NCI-H524 (cell line): ENCODE measurements around the gene COPS6.
A peak's percentile ranks its signal among the peaks of the same experiment; 100 is the strongest.

Experiments used
- DNase-seq, 2 experiments: peaks; one replicate each; lab custom pipeline; 2025; lab: John Stamatoyannopoulos, UW

The COPS6 gene

GRCh38 chr7:100102950-100103840 lies 14.4 kb downstream of the COPS6 start:
- no peak for DNase-seq

DNA sequence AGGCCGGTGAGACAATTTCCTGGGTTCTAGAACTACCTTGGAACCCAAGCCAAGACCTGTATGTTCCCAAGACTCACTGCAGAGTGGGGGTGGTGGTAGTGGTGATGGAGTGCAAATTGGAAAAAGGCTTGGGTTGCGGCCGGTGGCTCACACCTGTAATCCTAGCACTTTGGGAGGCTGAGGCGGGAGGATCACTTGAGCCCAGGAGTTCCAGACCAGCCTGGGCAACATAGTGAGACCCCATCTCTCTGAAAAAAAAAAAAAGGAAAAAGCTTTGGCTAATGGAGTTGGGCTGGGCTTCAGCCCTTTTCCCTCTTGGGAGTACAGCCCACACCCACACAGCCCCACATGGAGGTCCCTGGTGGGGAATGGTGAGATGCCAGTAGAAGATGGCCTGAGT lies 16.8 kb downstream of the COPS6 start:
- DNase-seq = no peak

DNA sequence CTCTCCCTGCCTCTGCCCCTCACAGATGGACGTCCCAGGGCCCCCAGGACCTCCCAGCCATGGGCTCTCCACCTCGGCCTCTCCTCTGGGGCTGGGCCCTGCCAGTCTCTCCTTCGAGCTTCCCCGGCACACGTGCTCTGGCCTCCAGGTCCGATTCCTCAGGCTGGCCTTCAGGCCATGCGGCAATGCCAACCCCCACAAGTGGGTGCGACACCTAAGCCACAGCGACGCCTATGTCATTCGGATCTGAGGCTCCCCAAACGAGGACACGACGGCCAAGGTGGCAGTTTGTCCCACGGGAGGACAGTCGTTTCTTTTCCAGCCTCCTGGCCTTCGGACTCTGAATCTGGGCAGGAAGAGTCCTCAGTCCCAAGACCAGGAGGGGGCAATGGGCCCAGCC lies 17.9 kb downstream of the COPS6 start:
- DNase-seq = no peak

DNA sequence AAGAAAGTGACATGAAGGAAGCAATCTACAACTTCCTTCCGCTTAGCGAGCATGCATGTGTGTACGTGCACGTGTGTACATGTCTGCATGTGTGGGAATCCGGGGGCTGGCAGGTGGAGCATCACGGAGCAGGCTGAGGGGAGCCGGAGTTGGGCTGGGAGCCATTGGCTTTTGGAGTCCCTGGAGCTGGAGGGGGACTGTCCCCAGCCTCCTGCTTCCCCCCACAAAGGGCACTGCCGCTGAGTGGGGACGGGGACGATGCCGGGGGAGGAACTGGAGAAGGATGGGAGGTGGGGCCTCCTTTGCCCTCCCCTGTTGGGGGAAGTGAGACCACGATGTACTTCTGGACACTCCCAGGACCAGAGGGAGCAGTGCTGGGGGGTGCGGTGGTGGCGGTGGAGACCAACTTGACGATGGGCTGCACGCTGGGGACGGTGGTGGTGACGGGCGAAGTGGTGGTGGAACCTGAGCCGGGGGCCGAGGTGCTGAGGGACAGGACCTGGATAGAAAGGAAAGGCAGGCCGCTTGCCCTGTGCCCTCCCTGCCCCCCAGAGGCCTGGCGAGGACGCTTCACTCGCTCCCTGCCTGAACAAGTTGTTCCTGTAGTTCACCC lies 18.5 kb downstream of the COPS6 start:
- DNase-seq = no peak

DNA sequence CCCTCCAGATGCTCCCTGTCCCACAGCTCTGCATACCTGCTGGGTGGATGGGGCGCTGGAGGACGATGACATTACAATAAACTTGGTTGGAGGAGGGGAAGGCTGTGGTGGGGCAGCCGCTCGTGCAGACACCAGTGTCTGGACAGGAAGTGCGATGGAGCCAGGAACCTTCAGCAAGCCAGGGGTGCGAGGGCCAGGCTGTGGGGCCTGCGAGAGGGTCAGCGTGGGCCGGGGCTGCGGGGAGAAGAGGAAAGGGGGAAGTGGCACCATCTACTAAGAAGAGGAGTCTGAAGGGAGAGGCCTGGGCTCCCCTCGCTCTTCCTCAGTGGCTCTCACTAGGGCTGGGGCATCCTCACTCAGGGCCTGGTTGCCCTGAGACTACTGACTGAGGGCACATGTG lies 19.1 kb downstream of the COPS6 start:
- no peak for DNase-seq

- no peak for DNase-seq
These were observed 20.9 kb downstream of the COPS6 start for GRCh38 chr7:100109521-100110163.

DNA sequence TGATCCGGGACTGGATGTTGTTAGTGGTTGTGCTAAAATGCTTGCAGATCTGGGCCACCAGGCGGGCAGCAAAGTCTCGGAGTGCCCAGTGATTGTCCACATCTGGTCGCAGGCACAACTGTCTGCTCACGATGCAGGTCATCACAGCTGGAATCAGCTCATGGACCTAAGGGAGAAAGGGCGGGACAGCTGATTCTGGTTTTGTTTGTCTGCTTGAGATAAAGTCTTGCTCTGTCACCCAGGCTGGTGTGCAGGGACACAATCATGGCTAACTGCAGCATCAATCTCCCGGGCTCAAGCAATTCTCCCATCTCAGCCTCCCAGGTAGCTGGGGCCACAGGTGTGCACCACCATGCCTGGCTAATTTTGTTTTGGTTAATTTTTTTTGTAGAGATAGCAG lies 22.4 kb downstream of the COPS6 start:
- DNase-seq = no peak

DNA sequence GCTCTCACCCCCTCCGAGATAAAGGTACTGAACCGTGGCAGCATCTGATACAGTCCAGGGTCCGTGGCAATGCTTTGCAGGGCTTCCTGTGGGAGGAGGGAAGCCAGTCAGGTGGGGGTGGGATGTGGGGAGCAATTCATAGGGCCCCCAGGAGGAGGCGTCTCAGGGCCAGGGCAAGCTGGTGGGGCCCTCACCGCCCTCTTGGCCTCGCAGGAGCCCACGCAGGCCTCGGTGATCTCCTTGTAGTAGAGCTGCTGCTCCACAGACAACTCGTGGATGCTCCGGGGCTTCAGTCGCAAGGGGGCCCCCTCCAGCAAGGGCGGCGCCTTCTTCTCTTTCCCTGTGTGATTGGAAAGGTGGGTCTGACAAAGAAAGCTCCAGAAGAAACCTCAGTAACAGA lies 23.1 kb downstream of the COPS6 start:
- no peak for DNase-seq

- DNase-seq = no peak
These were observed 26.3 kb downstream of the COPS6 start for GRCh38 chr7:100115026-100115425.

- no peak for DNase-seq
These were observed 29.8 kb downstream of the COPS6 start for GRCh38 chr7:100118388-100119071.

DNA sequence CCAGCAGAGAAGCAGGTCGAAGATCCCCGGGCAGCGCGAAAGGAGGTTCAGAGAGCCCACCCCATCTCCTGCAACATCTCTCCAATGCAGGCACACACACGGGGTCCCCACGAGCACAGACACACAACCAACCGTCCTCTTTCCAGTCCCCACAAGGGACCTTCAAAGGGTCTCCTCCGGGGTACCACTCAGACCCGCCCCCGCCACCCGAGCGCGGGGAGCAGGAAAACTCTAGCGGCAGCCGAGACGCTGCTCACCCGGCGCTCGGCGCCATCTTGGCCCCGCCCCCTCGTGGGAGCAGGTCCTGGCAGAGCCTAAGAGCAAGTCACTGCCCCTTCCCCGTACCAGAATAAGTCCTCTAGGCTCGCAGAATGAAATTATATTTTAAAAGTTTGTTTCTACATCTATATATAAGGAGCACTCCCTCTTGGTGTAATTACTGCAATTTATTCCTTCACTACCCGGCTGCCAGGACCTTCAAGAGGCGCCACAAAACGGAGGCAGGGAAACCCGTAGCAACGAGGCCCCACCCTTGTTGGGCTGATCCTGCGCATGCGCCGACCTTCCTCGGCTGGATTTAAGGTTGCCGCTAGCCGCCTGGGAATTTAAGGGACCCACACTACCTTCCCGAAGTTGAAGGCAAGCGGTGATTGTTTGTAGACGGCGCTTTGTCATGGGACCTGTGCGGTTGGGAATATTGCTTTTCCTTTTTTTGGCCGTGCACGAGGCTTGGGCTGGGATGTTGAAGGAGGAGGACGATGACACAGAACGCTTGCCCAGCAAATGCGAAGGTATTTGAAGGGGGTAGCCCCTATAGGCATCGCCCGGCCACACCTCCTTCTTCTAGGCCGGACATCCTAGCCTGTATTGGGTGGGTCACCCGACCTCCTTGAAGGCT lies 30.6 kb downstream of the COPS6 start, which contains the start of the genes CNPY4 and TAF6:
Gene CNPY4 (plus strand): TSS at position 563 of the 898 bp plus-strand sequence. CDS start 111 bp downstream, at position 674.
Gene TAF6 (minus strand): TSS at position 287 of the 898 bp plus-strand sequence. CDS start 5,149 bp downstream, outside the sequence.
- DNase-seq = peak; percentile 90 to 93

- DNase-seq = peak; percentile 41 to 58
These were observed 31.4 kb downstream of the COPS6 start for GRCh38 chr7:100119970-100120732.

DNA sequence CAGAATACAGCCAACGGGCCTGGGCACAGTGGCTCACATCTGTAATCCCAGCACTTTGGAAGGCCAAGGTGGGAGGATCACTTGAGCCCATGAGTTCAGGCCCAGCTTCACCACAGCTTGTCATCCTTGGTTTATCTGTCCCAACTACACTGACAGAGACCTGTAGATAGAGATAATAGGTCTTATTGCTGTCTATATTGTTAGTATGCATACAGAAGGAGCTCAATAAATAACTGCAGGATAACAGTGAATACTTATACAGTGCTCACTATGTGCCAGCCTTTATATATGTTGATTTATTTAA lies 31.9 kb downstream of the COPS6 start:
- no peak for DNase-seq

DNA sequence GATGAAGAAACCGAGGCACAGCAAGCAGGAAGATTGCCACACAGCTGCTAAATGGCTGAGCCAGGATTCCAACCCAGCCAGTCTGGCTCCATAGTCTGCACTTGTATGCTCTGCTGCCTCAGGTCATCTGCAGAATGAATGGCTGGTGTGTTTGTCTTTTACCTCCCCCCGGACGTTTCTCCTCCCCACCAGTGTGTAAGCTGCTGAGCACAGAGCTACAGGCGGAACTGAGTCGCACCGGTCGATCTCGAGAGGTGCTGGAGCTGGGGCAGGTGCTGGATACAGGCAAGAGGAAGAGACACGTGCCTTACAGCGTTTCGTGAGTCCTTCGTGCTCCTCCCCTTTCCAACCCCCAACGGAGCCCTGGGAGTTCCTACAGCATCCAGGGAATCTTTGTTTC lies 33.3 kb downstream of the COPS6 start:
- DNase-seq = no peak

- no peak for DNase-seq
These were observed 33.8 kb downstream of the COPS6 start for GRCh38 chr7:100122568-100122967.

DNA sequence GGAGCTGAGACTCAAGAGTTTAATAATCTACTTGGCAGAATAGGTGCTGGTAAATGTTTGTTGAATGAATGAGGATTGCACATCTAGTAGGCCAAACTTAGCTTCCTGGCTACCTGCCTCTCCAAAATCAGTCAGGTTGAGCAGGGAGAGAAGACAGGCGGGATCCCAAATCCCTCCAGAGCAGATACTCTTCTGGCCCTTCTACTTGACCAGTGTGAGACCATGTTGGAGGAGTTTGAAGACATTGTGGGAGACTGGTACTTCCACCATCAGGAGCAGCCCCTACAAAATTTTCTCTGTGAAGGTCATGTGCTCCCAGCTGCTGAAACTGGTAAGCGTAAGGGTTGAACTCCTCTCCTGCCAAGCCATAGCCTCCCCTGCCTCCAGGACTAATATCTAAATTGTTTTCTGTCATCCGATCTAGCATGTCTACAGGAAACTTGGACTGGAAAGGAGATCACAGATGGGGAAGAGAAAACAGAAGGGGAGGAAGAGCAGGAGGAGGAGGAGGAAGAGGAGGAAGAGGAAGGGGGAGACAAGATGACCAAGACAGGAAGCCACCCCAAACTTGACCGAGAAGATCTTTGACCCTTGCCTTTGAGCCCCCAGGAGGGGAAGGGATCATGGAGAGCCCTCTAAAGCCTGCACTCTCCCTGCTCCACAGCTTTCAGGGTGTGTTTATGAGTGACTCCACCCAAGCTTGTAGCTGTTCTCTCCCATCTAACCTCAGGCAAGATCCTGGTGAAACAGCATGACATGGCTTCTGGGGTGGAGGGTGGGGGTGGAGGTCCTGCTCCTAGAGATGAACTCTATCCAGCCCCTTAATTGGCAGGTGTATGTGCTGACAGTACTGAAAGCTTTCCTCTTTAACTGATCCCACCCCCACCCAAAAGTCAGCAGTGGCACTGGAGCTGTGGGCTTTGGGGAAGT lies 35.8 kb downstream of the COPS6 start:
- DNase-seq = no peak

DNA sequence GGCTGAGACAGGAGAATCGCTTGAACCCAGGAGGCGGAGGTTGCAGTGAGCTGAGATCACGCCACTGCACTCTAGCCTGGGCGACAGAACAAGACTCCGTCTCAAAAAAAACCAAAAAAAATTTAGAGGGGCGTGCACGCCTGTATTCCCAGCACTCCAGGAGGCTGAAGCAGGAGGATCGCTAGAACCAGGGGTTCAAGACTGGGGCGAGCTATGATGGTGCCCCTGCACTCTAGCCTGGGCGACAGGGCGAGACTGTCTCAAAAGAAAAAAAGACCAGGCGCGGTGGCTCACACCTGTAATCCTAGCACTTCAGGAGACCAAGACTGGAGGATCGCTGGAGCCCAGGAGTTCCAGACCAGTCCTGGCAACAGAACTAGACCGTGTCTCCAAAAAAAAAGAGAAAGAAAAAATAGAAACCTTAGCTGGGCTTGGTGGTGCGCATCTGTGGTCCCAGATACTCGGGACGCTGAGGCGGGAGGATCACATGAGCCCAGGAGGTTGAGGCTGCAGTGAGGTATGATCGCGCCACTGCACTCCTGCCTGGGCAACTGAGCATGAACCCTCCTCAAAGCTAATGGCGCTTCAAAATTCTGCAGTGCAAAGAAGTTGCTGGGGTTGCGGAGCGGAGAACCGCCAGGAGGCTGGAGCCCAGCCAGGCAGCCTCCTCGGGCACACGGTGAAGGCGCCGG lies 37.6 kb downstream of the COPS6 start:
- peak in 1 of 2 experiments; percentile 41 for DNase-seq

- DNase-seq = peak; percentile 77 to 88
These were observed 38.4 kb downstream of the COPS6 start, which contains the start of gene MBLAC1 for GRCh38 chr7:100126931-100127865. Gene MBLAC1 (plus strand): TSS chr7:100126967. CDS start chr7:100127396, 429 bp downstream.
